Naive thymus-derived CD4-positive, alpha-beta T cell (primary cell): ENCODE results near the gene SLC6A18. TPM values are rescaled to one million over a fixed set of nuclear protein-coding genes. Genes with fewer than 3 reads are reported as not detected.

Source experiments
- ATAC-seq: fragments of 150-1000 bp; cut with Tn5 transposase; 2 replicates; pipeline ENCODE4 v1.10.0; 2021; ENCODE audit warnings: mild to moderate bottlenecking, moderate library complexity
- CTCF ChIA-PET: fragments of 350-600 bp; sonication (Branson Sonifier 250); formaldehyde crosslinking; loops from one replicate; lab custom pipeline; 2021; ENCODE audit warnings: antibody characterized with exemption; lab: Charles Lee
- POLR2A ChIA-PET: fragments of 350-600 bp; sonication (Branson Sonifier 250); formaldehyde crosslinking; loops from one replicate; lab custom pipeline; 2021; ENCODE audit warnings: antibody characterized with exemption, inconsistent platforms; lab: Charles Lee
- DNase-seq, 9 donors: peaks; one replicate each; pipeline versions ENCODE4 v3.0.0 to v3.0.0-alpha.2; 2020 to 2022; ENCODE audit warnings: mixed read lengths in 1 of 9
- H3K27ac ChIP-seq: one replicate; pipeline ENCODE4 v1.7.0; 2013; ENCODE audit warnings: mild to moderate bottlenecking, low read depth, low read length, moderate library complexity
- H3K27me3 ChIP-seq, 2 donors: one replicate each; pipeline ENCODE4 v1.7.0; 2013; ENCODE audit warnings: low read length in 2 of 2, mild to moderate bottlenecking in 2 of 2, moderate library complexity in 2 of 2; ENCODE audit not compliant: control insufficient read depth in 2 of 2, insufficient read depth in 2 of 2
- H3K36me3 ChIP-seq, 3 experiments: 1 replicate in 2 of 3; 2 replicates in 1 of 3; pipeline ENCODE4 v1.7.0; 2013; ENCODE audit warnings: low read length in 3 of 3, mild to moderate bottlenecking in 3 of 3, moderate library complexity in 1 of 3; ENCODE audit not compliant: insufficient read depth in 3 of 3, control insufficient read depth in 2 of 3
- H3K4me1 ChIP-seq, 2 donors: one replicate each; pipeline ENCODE4 v1.7.0; 2013; ENCODE audit warnings: low read length in 2 of 2, mild to moderate bottlenecking in 2 of 2, moderate library complexity in 1 of 2; ENCODE audit not compliant: control insufficient read depth in 2 of 2, insufficient read depth in 2 of 2
- H3K4me3 ChIP-seq: 2 replicates; pipeline ENCODE4 v1.7.0; 2013; ENCODE audit warnings: mild to moderate bottlenecking, low read length
- H3K9me3 ChIP-seq, 3 experiments: 1 replicate in 2 of 3; 2 replicates in 1 of 3; pipeline ENCODE4 v1.7.0; 2013; ENCODE audit warnings: low read length in 3 of 3; ENCODE audit not compliant: control insufficient read depth in 2 of 3
- H3K27ac Mint-ChIP-seq, 9 donors: one replicate each; pipeline ENCODE4 v1.8.0; 2020 to 2022; ENCODE audit warnings: mixed read lengths in 9 of 9, mild to moderate bottlenecking in 8 of 9, moderate library complexity in 5 of 9, inconsistent platforms in 2 of 9
- H3K27me3 Mint-ChIP-seq, 5 donors: one replicate each; pipeline ENCODE4 v1.8.0; 2021 to 2022; ENCODE audit warnings: mixed read lengths in 5 of 5, mild to moderate bottlenecking in 1 of 5
- H3K36me3 Mint-ChIP-seq, 5 donors: one replicate each; pipeline ENCODE4 v1.8.0; 2020 to 2022; ENCODE audit warnings: mixed read lengths in 5 of 5, mild to moderate bottlenecking in 3 of 5, inconsistent platforms in 1 of 5
- H3K4me1 Mint-ChIP-seq, 7 donors: one replicate each; pipeline ENCODE4 v1.8.0; 2020 to 2022; ENCODE audit warnings: mixed read lengths in 7 of 7, mild to moderate bottlenecking in 3 of 7, inconsistent platforms in 1 of 7
- H3K4me3 Mint-ChIP-seq, 10 donors: one replicate each; pipeline ENCODE4 v1.8.0; 2020 to 2022; ENCODE audit warnings: mild to moderate bottlenecking in 10 of 10, mixed read lengths in 10 of 10, moderate library complexity in 6 of 10, inconsistent platforms in 2 of 10
- H3K9me3 Mint-ChIP-seq, 11 donors: one replicate each; pipeline ENCODE4 v1.8.0; 2020 to 2022; ENCODE audit warnings: mixed read lengths in 11 of 11, mild to moderate bottlenecking in 4 of 11, inconsistent platforms in 1 of 11, moderate library complexity in 1 of 11
- intact Hi-C, 2 donors: fragments of 100-400 bp; cut with micrococcal nuclease; formaldehyde crosslinking; loops; one replicate each; pipeline ENCODE4 v1.15.1; 2023
- polyA plus RNA-seq, 2 donors: library from polyadenylated mRNA; unstranded; fragments of 300-500 nt; fragmentation: Illumina TruSeq; gene quantifications; one replicate each; pipeline ENCODE4 v1.2.3, GENCODE V29; 2021
- total RNA-seq, 6 experiments: library from RNA in 5 of 6; stranded (reverse) in 5 of 6; gene quantifications; 1 replicate in 5 of 6; 2 replicates in 1 of 6; pipeline ENCODE4 v1.2.3 and lab custom pipeline; 2021 to 2026

The SLC6A18 gene
- total and polyA plus RNA-seq, 7 experiments from 2014 or later: not detected

DNA sequence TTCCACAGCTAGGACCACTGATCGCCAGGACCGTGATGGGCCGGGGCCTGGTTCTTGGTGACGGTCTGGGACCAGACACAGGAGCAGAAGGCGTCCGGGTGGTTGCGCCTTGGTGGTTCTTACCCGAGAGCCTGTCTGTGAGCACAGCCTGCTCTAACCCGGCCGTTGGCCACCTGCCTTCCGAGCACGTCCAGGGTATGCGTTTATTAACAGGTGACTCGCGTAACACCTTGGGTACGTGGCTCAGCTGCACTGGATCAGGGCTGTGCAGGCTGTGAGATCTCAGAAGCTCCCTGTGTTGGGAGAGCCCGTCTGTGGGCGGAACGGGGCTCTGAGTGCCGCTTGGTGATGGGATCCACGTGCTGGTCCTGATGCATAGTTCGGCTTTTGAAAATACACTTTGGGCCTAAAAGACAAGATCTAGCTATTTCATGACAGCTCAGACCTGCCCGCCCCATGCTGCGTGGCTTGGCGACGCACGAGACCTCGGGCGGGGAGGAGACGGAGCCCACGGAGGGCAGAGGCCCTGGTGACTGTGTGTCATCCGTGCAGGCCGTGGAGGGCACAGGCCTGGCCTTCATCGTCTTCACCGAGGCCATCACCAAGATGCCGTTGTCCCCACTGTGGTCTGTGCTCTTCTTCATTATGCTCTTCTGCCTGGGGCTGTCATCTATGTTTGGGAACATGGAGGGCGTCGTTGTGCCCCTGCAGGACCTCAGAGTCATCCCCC, 6.7 kb upstream of the SLC6A18 start:
- DNase-seq (no peak), ATAC-seq (no peak)
- H3K4me3 Mint-ChIP-seq: no peak overlapping the region
- no peaks in the 10 kb centered on the region for H3K4me1 ChIP-seq
- H3K27ac ChIP-seq: no peak overlapping the region
- H3K36me3 ChIP-seq: no peaks in the 10 kb centered on the region
- H3K9me3 Mint-ChIP-seq: peaks cover 0 to 3% (median 0%) of the 10 kb centered on the region in 11 donors
- peaks cover 0 to 4% (median 0%) of the 10 kb centered on the region in 5 donors for H3K27me3 Mint-ChIP-seq
- H3K9me3 ChIP-seq: no peaks in the 10 kb centered on the region
- POLR2A ChIA-PET: no interaction called here
- no peak overlapping the region for H3K4me3 ChIP-seq
- CTCF ChIA-PET: interaction anchor here (1.0 kb wide), 1 partner anchor 9 kb away, joined by 4 read pairs; no protein-coding TSS in a partner anchor
- intact Hi-C loops: no loop called here
- H3K36me3 Mint-ChIP-seq: no peaks in the 10 kb centered on the region
- peaks cover 0 to 6% (median 4%) of the 10 kb centered on the region in 7 donors for H3K4me1 Mint-ChIP-seq
- no peaks in the 10 kb centered on the region for H3K27me3 ChIP-seq
- H3K27ac Mint-ChIP-seq: peak overlapping the region in 1 of 9 donors; percentile 18

DNA sequence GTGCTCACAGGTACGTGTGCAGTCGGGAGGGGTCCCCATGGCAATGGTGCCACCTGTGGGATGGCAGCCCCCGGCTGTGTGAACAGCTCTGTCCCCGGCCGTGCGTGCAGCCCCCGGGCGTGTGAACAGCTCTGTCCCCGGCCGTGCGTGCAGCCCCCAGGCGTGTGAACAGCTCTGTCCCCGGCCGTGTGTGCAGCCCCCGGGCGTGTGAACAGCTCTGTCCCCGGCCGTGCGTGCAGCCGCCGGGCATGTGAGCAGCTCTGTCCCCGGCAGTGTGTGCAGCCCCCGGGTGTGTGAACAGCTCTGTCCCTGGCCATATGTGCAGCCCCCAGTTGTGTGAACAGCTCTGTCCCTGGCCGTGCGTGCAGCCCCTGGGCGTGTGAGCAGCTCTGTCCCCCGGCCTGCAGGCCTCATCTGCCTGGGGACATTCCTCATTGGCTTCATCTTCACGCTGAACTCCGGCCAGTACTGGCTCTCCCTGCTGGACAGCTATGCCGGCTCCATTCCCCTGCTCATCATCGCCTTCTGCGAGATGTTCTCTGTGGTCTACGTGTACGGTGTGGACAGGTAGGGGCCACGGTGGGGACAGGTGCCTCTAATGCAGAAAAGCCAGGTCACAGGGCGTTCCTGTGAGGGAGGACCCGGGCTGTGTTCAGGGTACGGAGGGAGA, 5.9 kb upstream of the SLC6A18 start:
- Histone ChIP-seq H3K4me3 (no peak overlapping the region), H3K27ac (no peak overlapping the region), H3K36me3 (no peaks in the 10 kb centered on the region), H3K4me1 (no peaks in the 10 kb centered on the region), H3K27me3 (no peaks in the 10 kb centered on the region), H3K9me3 (no peaks in the 10 kb centered on the region)
- CTCF ChIA-PET: interaction anchor here (1.0 kb wide), 1 partner anchor 8 kb away, joined by 4 read pairs; no protein-coding TSS in a partner anchor
- Mint-ChIP-seq H3K4me3 (no peak overlapping the region), H3K9me3 (peaks cover 0 to 3% (median 0%) of the 10 kb centered on the region in 11 donors), H3K36me3 (no peaks in the 10 kb centered on the region), H3K4me1 (peaks cover 0 to 6% (median 4%) of the 10 kb centered on the region in 7 donors), H3K27ac (peak overlapping the region in 1 of 9 donors; percentile 18), H3K27me3 (peaks cover 0 to 4% (median 0%) of the 10 kb centered on the region in 5 donors)
- intact Hi-C loops: no loop called here
- POLR2A ChIA-PET: no interaction called here
- DNase-seq: no peak
- no peak for ATAC-seq

DNA sequence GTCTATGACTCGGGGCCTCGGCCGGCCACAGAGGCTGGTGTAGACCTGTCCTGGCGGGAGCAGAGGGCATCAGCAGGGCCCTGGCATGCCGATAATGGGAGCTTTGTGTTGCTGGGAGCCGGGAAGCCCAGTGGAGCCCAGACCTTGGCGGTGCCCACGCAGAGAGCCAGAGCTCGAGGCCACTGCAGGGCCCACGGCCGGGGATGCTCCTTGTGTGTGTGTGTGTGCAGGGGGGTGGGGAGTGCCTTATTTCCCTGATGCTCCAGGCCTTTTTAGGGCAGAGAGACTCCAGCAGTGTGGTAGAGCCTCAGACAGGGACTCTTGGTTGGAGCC, 5.4 kb upstream of the SLC6A18 start:
- Mint-ChIP-seq H3K4me1 (peaks cover 0 to 6% (median 4%) of the 10 kb centered on the region in 7 donors), H3K27me3 (peaks cover 0 to 4% (median 0%) of the 10 kb centered on the region in 5 donors), H3K27ac (no peak overlapping the region), H3K4me3 (no peak overlapping the region), H3K36me3 (no peaks in the 10 kb centered on the region), H3K9me3 (peaks cover 0 to 3% (median 0%) of the 10 kb centered on the region in 11 donors)
- Histone ChIP-seq H3K4me1 (no peaks in the 10 kb centered on the region), H3K36me3 (no peaks in the 10 kb centered on the region), H3K4me3 (no peak overlapping the region), H3K27ac (no peak overlapping the region), H3K9me3 (no peaks in the 10 kb centered on the region), H3K27me3 (no peaks in the 10 kb centered on the region)
- intact Hi-C loops: no loop called here
- ChIA-PET CTCF (no interaction called here), POLR2A (no interaction called here)
- ATAC-seq (no peak), DNase-seq (no peak)

DNA sequence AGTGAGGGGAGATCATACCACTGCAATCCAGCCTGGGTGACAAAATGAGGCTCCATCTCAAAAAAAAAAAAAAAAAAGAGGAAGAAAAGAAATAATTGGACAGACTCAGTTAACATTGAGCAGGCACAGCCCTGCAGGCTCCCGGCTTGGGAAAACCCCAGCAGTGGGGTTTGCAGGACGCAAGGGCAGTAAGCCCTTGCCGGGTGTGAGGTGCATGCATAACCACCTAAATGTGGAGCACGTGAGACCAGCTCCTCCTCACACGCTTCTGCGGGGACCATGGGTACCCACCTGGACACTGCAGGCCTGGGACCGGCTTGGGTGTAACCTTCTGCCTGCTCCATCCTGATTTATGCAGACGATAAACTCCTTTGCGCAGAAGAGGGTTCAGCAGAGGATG, 4.8 kb upstream of the SLC6A18 start:
- no peaks in the 10 kb centered on the region for H3K4me1 ChIP-seq
- Mint-ChIP-seq H3K27ac (no peak overlapping the region), H3K4me1 (peaks cover 0 to 6% (median 4%) of the 10 kb centered on the region in 7 donors), H3K36me3 (no peaks in the 10 kb centered on the region), H3K4me3 (no peak overlapping the region), H3K9me3 (peaks cover 0 to 3% (median 0%) of the 10 kb centered on the region in 11 donors), H3K27me3 (peaks cover 0 to 4% (median 0%) of the 10 kb centered on the region in 5 donors)
- intact Hi-C loops: no loop called here
- no peak for ATAC-seq
- DNase-seq: no peak
- H3K9me3 ChIP-seq: no peaks in the 10 kb centered on the region
- no peak overlapping the region for H3K4me3 ChIP-seq
- CTCF ChIA-PET: no interaction called here
- POLR2A ChIA-PET: no interaction called here
- no peaks in the 10 kb centered on the region for H3K27me3 ChIP-seq
- no peak overlapping the region for H3K27ac ChIP-seq
- no peaks in the 10 kb centered on the region for H3K36me3 ChIP-seq

DNA sequence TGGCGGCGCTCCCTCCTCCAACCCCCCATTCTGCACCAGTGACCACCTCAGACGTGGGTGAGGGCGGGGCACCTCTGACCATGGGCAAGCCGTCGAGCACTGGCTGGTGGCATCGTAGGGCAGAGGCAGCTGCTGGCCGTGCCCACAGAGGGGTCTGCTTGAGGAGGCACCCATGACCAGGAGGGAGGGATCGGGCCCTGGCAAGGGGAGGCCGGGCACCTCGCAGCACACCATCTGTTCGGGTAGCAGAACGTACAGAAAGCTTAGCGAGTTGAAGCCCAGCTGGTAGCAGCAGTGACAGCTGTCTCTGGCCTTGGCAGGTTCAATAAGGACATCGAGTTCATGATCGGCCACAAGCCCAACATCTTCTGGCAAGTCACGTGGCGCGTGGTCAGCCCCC, 4.3 kb upstream of the SLC6A18 start:
- Histone ChIP-seq H3K36me3 (no peaks in the 10 kb centered on the region), H3K4me1 (no peaks in the 10 kb centered on the region), H3K4me3 (no peak overlapping the region), H3K27me3 (no peaks in the 10 kb centered on the region), H3K27ac (no peak overlapping the region), H3K9me3 (no peaks in the 10 kb centered on the region)
- intact Hi-C loops: no loop called here
- no peak overlapping the region for H3K4me3 Mint-ChIP-seq
- POLR2A ChIA-PET: no interaction called here
- H3K9me3 Mint-ChIP-seq: peaks cover 0 to 3% (median 0%) of the 10 kb centered on the region in 11 donors
- peaks cover 0 to 4% (median 0%) of the 10 kb centered on the region in 5 donors for H3K27me3 Mint-ChIP-seq
- CTCF ChIA-PET: no interaction called here
- DNase-seq (no peak), ATAC-seq (no peak)
- no peaks in the 10 kb centered on the region for H3K36me3 Mint-ChIP-seq
- no peak overlapping the region for H3K27ac Mint-ChIP-seq
- peaks cover 0 to 6% (median 4%) of the 10 kb centered on the region in 7 donors for H3K4me1 Mint-ChIP-seq

DNA sequence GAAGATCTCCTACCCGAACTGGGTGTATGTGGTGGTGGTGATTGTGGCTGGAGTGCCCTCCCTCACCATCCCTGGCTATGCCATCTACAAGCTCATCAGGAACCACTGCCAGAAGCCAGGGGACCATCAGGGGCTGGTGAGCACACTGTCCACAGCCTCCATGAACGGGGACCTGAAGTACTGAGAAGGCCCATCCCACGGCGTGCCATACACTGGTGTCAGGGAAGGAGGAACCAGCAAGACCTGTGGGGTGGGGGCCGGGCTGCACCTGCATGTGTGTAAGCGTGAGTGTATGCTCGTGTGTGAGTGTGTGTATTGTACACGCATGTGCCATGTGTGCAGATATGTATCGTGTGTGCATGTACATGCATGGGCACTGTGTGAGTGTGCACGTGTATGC, 3.5 kb upstream of the SLC6A18 start:
- Histone ChIP-seq H3K4me1 (no peaks in the 10 kb centered on the region), H3K27me3 (no peaks in the 10 kb centered on the region), H3K36me3 (no peaks in the 10 kb centered on the region), H3K27ac (no peak overlapping the region), H3K4me3 (no peak overlapping the region), H3K9me3 (no peaks in the 10 kb centered on the region)
- H3K4me3 Mint-ChIP-seq: no peak overlapping the region
- ChIA-PET CTCF (no interaction called here), POLR2A (no interaction called here)
- peaks cover 0 to 6% (median 4%) of the 10 kb centered on the region in 7 donors for H3K4me1 Mint-ChIP-seq
- H3K36me3 Mint-ChIP-seq: no peaks in the 10 kb centered on the region
- DNase-seq (no peak), ATAC-seq (no peak)
- H3K27ac Mint-ChIP-seq: no peak overlapping the region
- intact Hi-C loops: no loop called here
- H3K27me3 Mint-ChIP-seq: peaks cover 0 to 4% (median 0%) of the 10 kb centered on the region in 5 donors
- peaks cover 0 to 3% (median 0%) of the 10 kb centered on the region in 11 donors for H3K9me3 Mint-ChIP-seq
